HG02840 (cell line): Measurements from ENCODE around the gene PPL.
"Not testable (repeated sequence)": the region's sequence is repeated elsewhere in the genome, so short reads cannot be mapped to it uniquely, and the experiment has no call there.

ENCODE experiments used
- ATAC-seq: cut with Tn5 transposase; IDR thresholded peaks from one replicate; pipeline ENCODE4 v1.9.1; 2021; ENCODE audit warnings: mild to moderate bottlenecking, moderate library complexity, moderate number of reproducible peaks; ENCODE audit not compliant: unreplicated experiment, low FRiP score

Gene PPL

GRCh38 chr16:4913130-4913773, 23.7 kb downstream of the PPL start:
- no peak for ATAC-seq

GRCh38 chr16:4911970-4912386, 25.0 kb downstream of the PPL start:
- no peak for ATAC-seq

GRCh38 chr16:4910828-4911227, 26.1 kb downstream of the PPL start:
- ATAC-seq = no peak

- ATAC-seq = no peak
Observed at GRCh38 chr16:4909825-4910224, 27.1 kb downstream of the PPL start.

- ATAC-seq = no peak
Observed at GRCh38 chr16:4908854-4909401, 28.0 kb downstream of the PPL start.

- no peak for ATAC-seq
Observed at GRCh38 chr16:4904942-4905615, 31.9 kb downstream of the PPL start.

- ATAC-seq = no peak
Observed at GRCh38 chr16:4904108-4904941, 32.6 kb downstream of the PPL start.

GRCh38 chr16:4902038-4902437, 34.9 kb downstream of the PPL start:
- ATAC-seq = no peak

GRCh38 chr16:4900750-4901149, 36.2 kb downstream of the PPL start:
- no peak for ATAC-seq

GRCh38 chr16:4900036-4900435, 36.9 kb downstream of the PPL start:
- no peak for ATAC-seq

GRCh38 chr16:4899474-4899846, 37.5 kb downstream of the PPL start:
- no peak for ATAC-seq

- no peak for ATAC-seq
Observed at GRCh38 chr16:4898811-4899473, 38.0 kb downstream of the PPL start.

GRCh38 chr16:4897328-4897727, 39.6 kb downstream of the PPL start:
- ATAC-seq = no peak

- not testable (repeated sequence) for ATAC-seq
Observed at GRCh38 chr16:4896761-4897160, 40.2 kb downstream of the PPL start.

- ATAC-seq = no peak
Observed at GRCh38 chr16:4895366-4895765, 41.6 kb downstream of the PPL start.

- no peak for ATAC-seq
Observed at GRCh38 chr16:4894276-4895150, 42.4 kb downstream of the PPL start.

- ATAC-seq = no peak
Observed at GRCh38 chr16:4893103-4893862, 43.7 kb downstream of the PPL start.

- ATAC-seq = no peak
Observed at GRCh38 chr16:4892361-4893102, 44.4 kb downstream of the PPL start.
